H9 (cell line): Measurements from ENCODE around the gene C5orf34. TPM values are rescaled to one million over a fixed set of nuclear protein-coding genes. Genes with fewer than 3 reads are reported as not detected.

ENCODE experiments used
- DNase-seq: peaks from one replicate; pipeline ENCODE4 v3.0.0-alpha.2; 2017
- H2AFZ ChIP-seq: one replicate; pipeline ENCODE4 v1.6.1; 2013; ENCODE audit warnings: mild to moderate bottlenecking, low read length, control low read depth, moderate library complexity
- H2AK5ac ChIP-seq: 2 replicates; pipeline ENCODE4 v1.6.1; 2013; ENCODE audit warnings: low read length, control low read depth, mixed read lengths; ENCODE audit not compliant: insufficient read length
- H2BK120ac ChIP-seq: one replicate; pipeline ENCODE4 v1.6.1; 2013; ENCODE audit warnings: low read depth, mild to moderate bottlenecking, low read length, control low read depth, inconsistent platforms; ENCODE audit not compliant: poor library complexity, severe bottlenecking
- H2BK12ac ChIP-seq: 2 replicates; pipeline ENCODE4 v1.6.1; 2013; ENCODE audit warnings: low read length, control low read depth, mixed read lengths, low read depth; ENCODE audit not compliant: insufficient read length
- H2BK15ac ChIP-seq: 2 replicates; pipeline ENCODE4 v1.6.1; 2013; ENCODE audit warnings: low read depth, low read length, control low read depth
- H2BK20ac ChIP-seq: one replicate; pipeline ENCODE4 v1.6.1; 2013; ENCODE audit warnings: low read depth, mild to moderate bottlenecking, low read length, control low read depth, inconsistent platforms; ENCODE audit not compliant: poor library complexity, severe bottlenecking
- H2BK5ac ChIP-seq: 2 replicates; pipeline ENCODE4 v1.6.1; 2013; ENCODE audit warnings: low read length, control low read depth, mixed read lengths; ENCODE audit not compliant: insufficient read length
- H3K14ac ChIP-seq: 2 replicates; pipeline ENCODE4 v1.6.1; 2013; ENCODE audit warnings: low read length, control low read depth; ENCODE audit not compliant: insufficient read depth
- H3K18ac ChIP-seq: 2 replicates; pipeline ENCODE4 v1.6.1; 2013; ENCODE audit warnings: low read depth, mild to moderate bottlenecking, mixed read lengths, low read length, control low read depth; ENCODE audit not compliant: insufficient read length
- H3K23ac ChIP-seq: 2 replicates; pipeline ENCODE4 v1.6.1; 2013; ENCODE audit warnings: low read length, control low read depth, mixed read lengths, low read depth; ENCODE audit not compliant: insufficient read length
- H3K23me2 ChIP-seq: 2 replicates; pipeline ENCODE4 v1.6.1; 2013; ENCODE audit warnings: low read depth, mild to moderate bottlenecking, mixed read lengths, low read length, control low read depth; ENCODE audit not compliant: insufficient read length, poor library complexity, severe bottlenecking
- H3K27ac ChIP-seq: 2 replicates; pipeline ENCODE4 v1.5.1; 2013; ENCODE audit warnings: low read length, control low read depth, mixed read lengths, low read depth; ENCODE audit not compliant: insufficient read length
- H3K27me3 ChIP-seq: 2 replicates; pipeline ENCODE4 v1.6.1; 2013; ENCODE audit warnings: low read length, control low read depth, inconsistent platforms; ENCODE audit not compliant: insufficient read depth
- H3K4ac ChIP-seq: 2 replicates; pipeline ENCODE4 v1.6.1; 2013; ENCODE audit warnings: low read depth, mild to moderate bottlenecking, control low read depth, inconsistent platforms, low read length, moderate library complexity
- H3K4me1 ChIP-seq: 2 replicates; pipeline ENCODE4 v1.6.1; 2013; ENCODE audit warnings: low read length, control low read depth, inconsistent platforms; ENCODE audit not compliant: insufficient read depth
- H3K4me2 ChIP-seq: 2 replicates; pipeline ENCODE4 v1.6.1; 2013; ENCODE audit warnings: low read length, control low read depth, mixed read lengths; ENCODE audit not compliant: insufficient read length, insufficient read depth
- H3K56ac ChIP-seq: 2 replicates; pipeline ENCODE4 v1.6.1; 2013; ENCODE audit warnings: low read depth, mild to moderate bottlenecking, mixed read lengths, low read length, control low read depth; ENCODE audit not compliant: insufficient read length
- H3K79me1 ChIP-seq: 2 replicates; pipeline ENCODE4 v1.6.1; 2013; ENCODE audit warnings: low read depth, mild to moderate bottlenecking, moderate library complexity, low read length, control low read depth, inconsistent platforms; ENCODE audit not compliant: insufficient read depth, poor library complexity, severe bottlenecking
- H3K79me2 ChIP-seq: 2 replicates; pipeline ENCODE4 v1.6.1; 2013; ENCODE audit warnings: low read length, control low read depth, inconsistent platforms; ENCODE audit not compliant: insufficient read depth
- H3K9ac ChIP-seq: 2 replicates; pipeline ENCODE4 v1.6.1; 2013; ENCODE audit warnings: low read length, control low read depth, mixed read lengths; ENCODE audit not compliant: insufficient read length; ENCODE audit errors: extremely low read depth
- H3K9me3 ChIP-seq: one replicate; pipeline ENCODE4 v1.6.1; 2013; ENCODE audit warnings: low read depth, low read length, inconsistent platforms; ENCODE audit not compliant: control insufficient read depth
- H3T11ph ChIP-seq: one replicate; pipeline ENCODE4 v1.6.1; 2013; ENCODE audit warnings: mild to moderate bottlenecking, low read length, control low read depth, inconsistent platforms
- H4K20me1 ChIP-seq: one replicate; pipeline ENCODE4 v1.6.1; 2013; ENCODE audit not compliant: control insufficient read depth, insufficient read length, insufficient read depth
- H4K5ac ChIP-seq: 2 replicates; pipeline ENCODE4 v1.6.1; 2013; ENCODE audit warnings: low read depth, mild to moderate bottlenecking, mixed read lengths, low read length, control low read depth; ENCODE audit not compliant: insufficient read length
- H4K8ac ChIP-seq: replicated peaks from 2 replicates; pipeline ENCODE4 v1.6.1; 2013; ENCODE audit warnings: low read length, control low read depth, mixed read lengths, low read depth; ENCODE audit not compliant: insufficient read length
- H4K91ac ChIP-seq: 2 replicates; pipeline ENCODE4 v1.6.1; 2013; ENCODE audit warnings: low read depth, mild to moderate bottlenecking, moderate library complexity, mixed read lengths, low read length, control low read depth; ENCODE audit not compliant: insufficient read length
- H3K27ac Mint-ChIP-seq, 3 experiments: 2 replicates in 2 of 3; 3 replicates in 1 of 3; pipeline ENCODE4 v1.8.0; 2020 to 2021; ENCODE audit warnings: mixed read lengths in 3 of 3, mild to moderate bottlenecking in 1 of 3, moderate library complexity in 1 of 3
- H3K27me3 Mint-ChIP-seq: 2 replicates; pipeline ENCODE4 v1.8.0; 2021; ENCODE audit warnings: low read depth, mild to moderate bottlenecking, moderate library complexity, mixed read lengths
- H3K36me3 Mint-ChIP-seq, 3 experiments: 2 replicates in 2 of 3; 3 replicates in 1 of 3; pipeline ENCODE4 v1.8.0; 2020 to 2021; ENCODE audit warnings: low read depth in 3 of 3, mixed read lengths in 3 of 3; ENCODE audit not compliant: insufficient read depth in 1 of 3
- H3K4me1 Mint-ChIP-seq, 2 experiments: 2 replicates each; pipeline ENCODE4 v1.8.0; 2020; ENCODE audit warnings: mixed read lengths in 2 of 2
- H3K4me3 Mint-ChIP-seq, 2 experiments: 2 replicates in 1 of 2; 3 replicates in 1 of 2; pipeline ENCODE4 v1.8.0; 2020 to 2021; ENCODE audit warnings: mild to moderate bottlenecking in 2 of 2, mixed read lengths in 2 of 2, moderate library complexity in 1 of 2
- H3K9me3 Mint-ChIP-seq, 2 experiments: 2 replicates in 1 of 2; 3 replicates in 1 of 2; pipeline ENCODE4 v1.8.0; 2020; ENCODE audit warnings: mild to moderate bottlenecking in 2 of 2, mixed read lengths in 2 of 2, moderate library complexity in 1 of 2
- CTCF ChIP-seq: fragments of 200-600 bp; sonication (generic); conservative IDR thresholded peaks from 3 replicates; pipeline ENCODE4 v1.8.0; 2021; ENCODE audit warnings: antibody characterized with exemption, mild to moderate bottlenecking
- WGBS: extraction: QIAGEN DNeasy Blood & Tissue Kit; methylation state at CpG from one replicate; pipeline ENCODE4 v1.1.7; 2013; ENCODE audit warnings: missing lambda C conversion rate, low lambda C conversion rate, mixed read lengths; ENCODE audit not compliant: insufficient read length; ENCODE audit errors: extremely low coverage; 5-methylcytosine and 5-hydroxymethylcytosine counted together
- total RNA-seq: library from RNA; stranded (reverse); gene quantifications from 2 replicates; pipeline ENCODE4 v1.2.1, GENCODE V29; 2021

C5orf34 gene
- total RNA-seq, 1 experiment from 2014 or later = 7.7 TPM

DNA sequence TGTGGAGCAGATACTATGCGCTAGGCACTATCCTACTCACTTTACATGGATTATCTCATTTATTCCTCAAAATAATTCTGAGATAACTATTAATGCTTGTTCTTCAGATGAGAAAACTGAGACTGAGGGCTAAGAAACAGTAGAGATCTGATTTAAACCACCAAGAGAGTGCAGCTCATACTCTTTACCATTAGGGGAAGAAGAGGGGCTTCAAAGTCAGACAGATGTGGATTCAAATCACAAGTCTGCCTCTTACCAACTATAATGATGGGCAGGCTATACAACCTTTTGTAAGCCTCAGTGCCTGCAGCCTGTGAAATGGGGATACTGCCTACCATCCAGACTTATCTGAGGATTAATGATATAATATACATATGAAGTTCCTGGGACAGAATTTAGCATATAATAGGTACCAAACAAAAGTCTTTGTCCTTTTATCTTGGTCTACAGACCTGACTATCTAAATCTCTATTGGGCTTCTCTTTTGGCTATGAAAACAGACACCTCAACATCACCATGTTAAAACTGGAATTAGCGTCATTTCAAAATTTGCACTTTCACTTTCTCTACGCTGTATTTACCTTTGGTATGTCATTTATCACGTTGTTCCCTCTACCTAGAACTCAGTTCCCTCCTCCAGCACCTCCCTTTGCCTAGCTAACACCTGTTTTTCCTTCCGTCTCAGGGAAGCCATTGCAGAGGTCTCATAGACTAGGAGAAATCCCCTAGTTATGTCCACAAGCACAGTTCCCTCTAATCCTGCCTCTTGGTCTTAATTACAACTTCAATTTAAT, 17.4 kb downstream of the C5orf34 start:
- no peak for TF ChIP-seq CTCF
- H3K27me3 ChIP-seq = no peaks in the 10 kb centered on the region

More for the DNA sequence above, 17.4 kb downstream of the C5orf34 start:
- no peak overlapping the region for H3K14ac ChIP-seq
- H3K9me3 Mint-ChIP-seq = no peaks in the 10 kb centered on the region
- peaks cover 0 to 10% (median 0%) of the 10 kb centered on the region in 3 experiments; a peak in 4 of 7 replicates for H3K36me3 Mint-ChIP-seq
- no peak overlapping the region for H3K56ac ChIP-seq
- DNase-seq = no peak
- H3K4me1 ChIP-seq = no peaks in the 10 kb centered on the region
- no peak overlapping the region for H2BK120ac ChIP-seq
- H2BK5ac ChIP-seq = no peak overlapping the region
- no peak overlapping the region for H4K8ac ChIP-seq
- no peaks in the 10 kb centered on the region for H3K79me2 ChIP-seq
- H2BK20ac ChIP-seq = no peak overlapping the region
- no peak overlapping the region for H4K91ac ChIP-seq
- no peak overlapping the region for H3K4ac ChIP-seq
- no peak overlapping the region; a peak in 1 of 7 replicates for H3K27ac Mint-ChIP-seq
- H3K23ac ChIP-seq = no peak overlapping the region
- no peak overlapping the region for H2BK12ac ChIP-seq
- no peak overlapping the region for H2AFZ ChIP-seq
- no CpG with 5 or more reads among the region's 5 CpGs for WGBS
- no peaks in the 10 kb centered on the region for H3K27me3 Mint-ChIP-seq
- no peak overlapping the region for H3K4me3 Mint-ChIP-seq
- no peaks in the 10 kb centered on the region for H3K4me1 Mint-ChIP-seq
- no peak overlapping the region for H2BK15ac ChIP-seq
- no peak overlapping the region for H2AK5ac ChIP-seq
- H4K20me1 ChIP-seq = no peaks in the 10 kb centered on the region
- H3K18ac ChIP-seq = no peak overlapping the region
- H3T11ph ChIP-seq = no peak overlapping the region
- H3K27ac ChIP-seq = no peak overlapping the region
- no peak overlapping the region for H3K4me2 ChIP-seq
- no peak overlapping the region for H4K5ac ChIP-seq
- H3K9me3 ChIP-seq = no peaks in the 10 kb centered on the region
- no peak overlapping the region for H3K9ac ChIP-seq
- H3K79me1 ChIP-seq = no peaks in the 10 kb centered on the region
- H3K23me2 ChIP-seq = no peaks in the 10 kb centered on the region
